Panc1 (cell line): ENCODE measurements around the gene GNAI3. TPM values are rescaled to one million over a fixed set of nuclear protein-coding genes. Genes with fewer than 3 reads are reported as not detected.

Source experiments
- ATAC-seq: fragments of 200-7000 bp; cut with Tn5 transposase; 2 replicates; pipeline ENCODE4 v1.9.1; 2020; ENCODE audit warnings: mild to moderate bottlenecking, moderate library complexity
- BruUV-seq: library from RNA; stranded (reverse); fragments of 400-500 nt; replicated peaks from 2 replicates; lab custom pipeline; 2021; lab: Mats Ljungman, UMichigan
- CTCF ChIA-PET: fragments of 300-600 bp; sonication (Branson Sonifier 250); formaldehyde crosslinking; loops from one replicate; lab custom pipeline; 2022; ENCODE audit warnings: antibody characterized with exemption; lab: Charles Lee
- POLR2A ChIA-PET: fragments of 300-600 bp; sonication (Branson Sonifier 250); formaldehyde crosslinking; loops from one replicate; lab custom pipeline; 2022; ENCODE audit warnings: antibody characterized with exemption; lab: Charles Lee
- DNase-seq: peaks from one replicate; pipeline ENCODE4 v3.0.0-alpha.2; 2010; ENCODE audit warnings: low read depth, low spot score
- H3K27ac ChIP-seq: 2 replicates; pipeline ENCODE4 v1.5.1; 2011; ENCODE audit warnings: mild to moderate bottlenecking, low read length, inconsistent platforms
- H3K27me3 ChIP-seq: fragments of 200-500 bp; sonication (Bioruptor generic); 2 replicates; pipeline ENCODE4 v1.6.0; 2014; ENCODE audit warnings: low read length, inconsistent platforms; ENCODE audit not compliant: control insufficient read depth, insufficient read depth
- H3K36me3 ChIP-seq: fragments of 200-500 bp; sonication (Bioruptor generic); 2 replicates; pipeline ENCODE4 v1.5.1; 2014; ENCODE audit warnings: inconsistent platforms, mild to moderate bottlenecking, low read length, moderate library complexity; ENCODE audit not compliant: control insufficient read depth, insufficient read depth
- H3K4me1 ChIP-seq: 2 replicates; pipeline ENCODE4 v1.5.1; 2011; ENCODE audit warnings: inconsistent platforms, mild to moderate bottlenecking, low read length, moderate library complexity; ENCODE audit not compliant: control insufficient read depth, insufficient read depth
- H3K4me3 ChIP-seq, 2 experiments: 2 replicates each; pipeline ENCODE4 v1.5.1; 2011 to 2012; ENCODE audit warnings: low read depth in 2 of 2, low read length in 2 of 2, mild to moderate bottlenecking in 2 of 2, inconsistent platforms in 1 of 2, moderate library complexity in 1 of 2
- H3K9me3 ChIP-seq: fragments of 200-500 bp; sonication (Bioruptor generic); 2 replicates; pipeline ENCODE4 v1.5.1; 2014; ENCODE audit warnings: low read depth, mild to moderate bottlenecking, inconsistent platforms, low read length, moderate library complexity; ENCODE audit not compliant: control insufficient read depth, insufficient read depth
- POLR2AphosphoS5 ChIP-seq: IDR thresholded peaks from 2 replicates; pipeline ENCODE4 v1.6.1; 2012; ENCODE audit warnings: mild to moderate bottlenecking, low read depth, low read length, moderate library complexity
- SIN3A ChIP-seq: IDR thresholded peaks from 2 replicates; pipeline ENCODE4 v1.6.1; 2012; ENCODE audit warnings: low read depth, mild to moderate bottlenecking, low read length, moderate library complexity, borderline replicate concordance; ENCODE audit not compliant: insufficient read depth
- TCF7L2 ChIP-seq: IDR thresholded peaks from 2 replicates; pipeline ENCODE4 v1.6.1; 2011; ENCODE audit warnings: mild to moderate bottlenecking, low read depth, low read length, inconsistent platforms
- in situ Hi-C: cut with HindIII; loops from 2 replicates; pipeline ENCODE4 v1.10.0; 2016; ENCODE audit warnings: low sequenced_read_pairs, low pct_unique_long_range_greater_than_20kb
- intact Hi-C: fragments of 100-400 bp; cut with micrococcal nuclease; formaldehyde crosslinking; loops from one replicate; pipeline ENCODE4 v1.10.0; 2022; ENCODE audit not compliant: unreplicated experiment
- total RNA-seq: library from RNA; stranded (reverse); gene quantifications from one replicate; pipeline ENCODE4 v1.2.1, GENCODE V29; 2021; ENCODE audit not compliant: unreplicated experiment
- TF ChIP-seq, protein P1 (sequence below), 2 experiments: IDR thresholded peaks; 2 replicates each; pipeline ENCODE4 v1.6.1; 2011 to 2012; ENCODE audit warnings: low read depth in 2 of 2, control low read depth in 1 of 2, low read length in 1 of 2, mild to moderate bottlenecking in 1 of 2, moderate library complexity in 1 of 2; ENCODE audit not compliant: insufficient read depth in 1 of 2
- TF ChIP-seq, protein P2 (sequence below): fragments of 450-650 bp; IDR thresholded peaks from 2 replicates; pipeline ENCODE4 v1.5.1; 2017; ENCODE audit warnings: mild to moderate bottlenecking

Gene GNAI3
- total RNA-seq, 1 experiment from 2014 or later: 6.4 TPM

DNA sequence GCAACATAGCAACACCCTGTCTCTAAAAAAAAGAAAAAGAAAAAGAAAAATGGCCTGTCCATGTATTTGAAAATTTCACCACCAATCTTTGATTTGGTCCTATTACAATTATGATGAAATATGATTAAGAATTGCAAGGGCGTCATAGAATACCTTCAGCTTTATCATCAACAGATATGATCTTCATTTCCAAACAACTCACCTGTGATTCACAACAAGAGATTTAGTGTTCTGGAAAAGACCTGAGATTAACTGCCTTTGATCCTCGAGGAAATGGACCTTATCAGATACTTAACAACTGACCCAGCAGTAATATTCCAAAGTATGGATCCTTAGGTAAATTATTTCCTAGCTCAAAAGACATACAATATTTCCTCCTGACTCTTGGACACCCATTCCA lies 104.0 kb downstream of the GNAI3 start:
- Histone ChIP-seq H3K27me3 (no peaks in the 10 kb centered on the region), H3K4me1 (no peaks in the 10 kb centered on the region; the same call in 1 of the 2 replicates), H3K4me3 (no peak overlapping the region), H3K27ac (no peak overlapping the region), H3K36me3 (no peaks in the 10 kb centered on the region), H3K9me3 (no peaks in the 10 kb centered on the region)
- intact Hi-C loops: no loop called here
- ATAC-seq (no peak), DNase-seq (no peak)
- POLR2A ChIA-PET: no interaction called here
- no TSS peak for BruUV-seq
- CTCF ChIA-PET: interaction anchor here (0.5 kb wide), 1 partner anchor 552 kb away, joined by 3 read pairs; no protein-coding TSS in a partner anchor
- TF ChIP-seq, protein P1, sequence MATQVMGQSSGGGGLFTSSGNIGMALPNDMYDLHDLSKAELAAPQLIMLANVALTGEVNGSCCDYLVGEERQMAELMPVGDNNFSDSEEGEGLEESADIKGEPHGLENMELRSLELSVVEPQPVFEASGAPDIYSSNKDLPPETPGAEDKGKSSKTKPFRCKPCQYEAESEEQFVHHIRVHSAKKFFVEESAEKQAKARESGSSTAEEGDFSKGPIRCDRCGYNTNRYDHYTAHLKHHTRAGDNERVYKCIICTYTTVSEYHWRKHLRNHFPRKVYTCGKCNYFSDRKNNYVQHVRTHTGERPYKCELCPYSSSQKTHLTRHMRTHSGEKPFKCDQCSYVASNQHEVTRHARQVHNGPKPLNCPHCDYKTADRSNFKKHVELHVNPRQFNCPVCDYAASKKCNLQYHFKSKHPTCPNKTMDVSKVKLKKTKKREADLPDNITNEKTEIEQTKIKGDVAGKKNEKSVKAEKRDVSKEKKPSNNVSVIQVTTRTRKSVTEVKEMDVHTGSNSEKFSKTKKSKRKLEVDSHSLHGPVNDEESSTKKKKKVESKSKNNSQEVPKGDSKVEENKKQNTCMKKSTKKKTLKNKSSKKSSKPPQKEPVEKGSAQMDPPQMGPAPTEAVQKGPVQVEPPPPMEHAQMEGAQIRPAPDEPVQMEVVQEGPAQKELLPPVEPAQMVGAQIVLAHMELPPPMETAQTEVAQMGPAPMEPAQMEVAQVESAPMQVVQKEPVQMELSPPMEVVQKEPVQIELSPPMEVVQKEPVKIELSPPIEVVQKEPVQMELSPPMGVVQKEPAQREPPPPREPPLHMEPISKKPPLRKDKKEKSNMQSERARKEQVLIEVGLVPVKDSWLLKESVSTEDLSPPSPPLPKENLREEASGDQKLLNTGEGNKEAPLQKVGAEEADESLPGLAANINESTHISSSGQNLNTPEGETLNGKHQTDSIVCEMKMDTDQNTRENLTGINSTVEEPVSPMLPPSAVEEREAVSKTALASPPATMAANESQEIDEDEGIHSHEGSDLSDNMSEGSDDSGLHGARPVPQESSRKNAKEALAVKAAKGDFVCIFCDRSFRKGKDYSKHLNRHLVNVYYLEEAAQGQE (IDR thresholded peaks at IDR 0.05; ENCODE audit: insufficient read depth in 1 of 2, low read depth in 2 of 2, low read length in 1 of 2): no peak
- TF ChIP-seq POLR2AphosphoS5: no peak
- no peak for TF ChIP-seq SIN3A
- TF ChIP-seq TCF7L2: no peak
- TF ChIP-seq, protein P2, sequence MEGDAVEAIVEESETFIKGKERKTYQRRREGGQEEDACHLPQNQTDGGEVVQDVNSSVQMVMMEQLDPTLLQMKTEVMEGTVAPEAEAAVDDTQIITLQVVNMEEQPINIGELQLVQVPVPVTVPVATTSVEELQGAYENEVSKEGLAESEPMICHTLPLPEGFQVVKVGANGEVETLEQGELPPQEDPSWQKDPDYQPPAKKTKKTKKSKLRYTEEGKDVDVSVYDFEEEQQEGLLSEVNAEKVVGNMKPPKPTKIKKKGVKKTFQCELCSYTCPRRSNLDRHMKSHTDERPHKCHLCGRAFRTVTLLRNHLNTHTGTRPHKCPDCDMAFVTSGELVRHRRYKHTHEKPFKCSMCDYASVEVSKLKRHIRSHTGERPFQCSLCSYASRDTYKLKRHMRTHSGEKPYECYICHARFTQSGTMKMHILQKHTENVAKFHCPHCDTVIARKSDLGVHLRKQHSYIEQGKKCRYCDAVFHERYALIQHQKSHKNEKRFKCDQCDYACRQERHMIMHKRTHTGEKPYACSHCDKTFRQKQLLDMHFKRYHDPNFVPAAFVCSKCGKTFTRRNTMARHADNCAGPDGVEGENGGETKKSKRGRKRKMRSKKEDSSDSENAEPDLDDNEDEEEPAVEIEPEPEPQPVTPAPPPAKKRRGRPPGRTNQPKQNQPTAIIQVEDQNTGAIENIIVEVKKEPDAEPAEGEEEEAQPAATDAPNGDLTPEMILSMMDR: no peak
- in situ Hi-C loops: no loop called here

DNA sequence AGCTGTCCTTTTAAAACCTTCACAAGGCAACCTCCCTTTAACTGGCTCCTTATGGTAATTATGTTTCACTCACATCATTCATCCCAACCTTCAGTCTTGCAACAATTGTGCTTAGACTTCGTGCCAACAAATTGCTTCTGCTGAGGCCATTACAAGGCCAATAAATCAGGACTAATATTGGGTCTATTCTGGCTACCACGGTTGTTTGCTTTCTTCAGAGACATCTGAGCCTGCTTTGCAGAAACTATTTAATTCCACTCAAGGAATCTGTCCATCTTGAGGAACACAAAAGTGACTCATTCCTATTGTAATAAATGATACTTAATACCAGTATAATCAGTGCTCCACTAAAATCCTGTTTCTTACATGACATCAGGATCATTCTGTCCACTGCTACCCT lies 104.9 kb downstream of the GNAI3 start:
- POLR2A ChIA-PET: no interaction called here
- H3K4me1 ChIP-seq: no peaks in the 10 kb centered on the region; the same call in 1 of the 2 replicates
- intact Hi-C loops: no loop called here
- DNase-seq (no peak), ATAC-seq (no peak)
- no peaks in the 10 kb centered on the region for H3K36me3 ChIP-seq
- CTCF ChIA-PET: no interaction called here
- H3K27me3 ChIP-seq: no peaks in the 10 kb centered on the region
- in situ Hi-C loops: no loop called here
- BruUV-seq: no TSS peak
- H3K4me3 ChIP-seq: no peak overlapping the region
- H3K9me3 ChIP-seq: no peaks in the 10 kb centered on the region
- TF ChIP-seq, protein P1 (IDR thresholded peaks at IDR 0.05; ENCODE audit: insufficient read depth in 1 of 2, low read depth in 2 of 2, low read length in 1 of 2): no peak
- TF ChIP-seq TCF7L2 (no peak), SIN3A (no peak), POLR2AphosphoS5 (no peak)
- TF ChIP-seq, protein P2: no peak
- H3K27ac ChIP-seq: no peak overlapping the region
